Stimulated activated CD8-positive, alpha-beta memory T cell treated with anti-CD3 and anti-CD28 coated beads, Interleukin-15, amount 100 ng/mL, for 4 hours (primary cell): ENCODE measurements around the gene C1RL.
"Not testable (repeated sequence)": the region's sequence is repeated elsewhere in the genome, so short reads cannot be mapped to it uniquely, and the experiment has no call there.

ENCODE experiments used
- DNase-seq, 2 donors: peaks; one replicate each; pipeline ENCODE4 v3.0.0-alpha.2; 2020; ENCODE audit warnings: low read depth in 2 of 2

Gene C1RL

GRCh38 chr12:7064516-7064915 is 44.5 kb downstream of the C1RL start:
- DNase-seq, result no peak

- DNase-seq, result no peak
Observed at GRCh38 chr12:7061596-7061995, 47.4 kb downstream of the C1RL start.

DNA sequence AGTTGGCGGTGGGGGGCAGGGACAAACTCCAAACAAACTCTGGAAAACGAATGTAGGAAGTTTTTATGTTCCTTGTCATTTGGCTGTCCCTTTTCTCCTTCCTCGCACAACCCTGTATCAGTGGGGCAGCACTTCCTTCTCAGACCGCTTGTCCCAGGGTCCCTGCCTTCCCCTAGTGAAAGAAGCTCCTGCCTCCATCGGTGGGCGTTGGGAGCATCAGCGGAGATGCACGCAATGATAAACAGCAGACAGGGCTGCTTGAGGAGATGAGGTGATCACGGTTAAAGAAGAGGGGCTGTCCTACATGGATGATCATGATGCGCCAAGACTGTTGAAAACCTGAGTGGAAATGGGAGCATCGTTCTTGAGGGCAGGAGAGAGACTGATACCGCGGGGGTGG is 47.9 kb downstream of the C1RL start:
- DNase-seq, result no peak

DNA sequence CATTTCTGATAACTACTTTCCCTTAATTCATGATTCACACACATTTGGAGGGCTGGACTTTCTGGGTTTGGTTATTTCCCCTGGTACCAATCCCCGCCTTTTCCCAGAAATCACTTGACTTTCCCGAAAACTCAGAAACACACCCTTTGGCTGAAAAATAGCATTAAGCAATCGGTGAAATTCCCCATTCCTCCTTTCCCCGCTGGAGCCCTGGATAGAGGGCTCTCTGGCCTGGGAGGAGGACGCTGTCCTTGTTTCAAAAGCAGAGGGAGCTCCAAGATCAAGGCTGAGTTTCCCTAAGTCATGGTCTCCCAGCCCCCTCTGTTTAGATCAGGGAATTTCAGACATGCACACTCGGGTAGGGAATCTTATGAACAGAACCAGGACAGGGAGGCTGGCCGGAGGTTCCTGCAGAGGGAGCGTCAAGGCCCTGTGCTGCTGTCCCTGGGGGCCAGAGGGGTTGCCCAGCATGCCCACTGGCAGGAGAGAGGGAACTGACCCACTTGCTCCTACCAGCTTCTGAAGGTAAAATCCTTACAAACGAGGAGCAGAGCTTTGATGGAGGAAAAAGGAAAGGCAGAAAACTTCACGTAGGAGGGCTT is 48.6 kb downstream of the C1RL start, which contains the start of gene C1S:
Gene C1S, plus strand, starts transcription at position 366 of the 602 bp plus-strand sequence. CDS start 1,195 bp downstream, outside the sequence.
- DNase-seq, result no peak

- DNase-seq, result no peak
Observed at GRCh38 chr12:7059780-7060179, 49.2 kb downstream of the C1RL start.

DNA sequence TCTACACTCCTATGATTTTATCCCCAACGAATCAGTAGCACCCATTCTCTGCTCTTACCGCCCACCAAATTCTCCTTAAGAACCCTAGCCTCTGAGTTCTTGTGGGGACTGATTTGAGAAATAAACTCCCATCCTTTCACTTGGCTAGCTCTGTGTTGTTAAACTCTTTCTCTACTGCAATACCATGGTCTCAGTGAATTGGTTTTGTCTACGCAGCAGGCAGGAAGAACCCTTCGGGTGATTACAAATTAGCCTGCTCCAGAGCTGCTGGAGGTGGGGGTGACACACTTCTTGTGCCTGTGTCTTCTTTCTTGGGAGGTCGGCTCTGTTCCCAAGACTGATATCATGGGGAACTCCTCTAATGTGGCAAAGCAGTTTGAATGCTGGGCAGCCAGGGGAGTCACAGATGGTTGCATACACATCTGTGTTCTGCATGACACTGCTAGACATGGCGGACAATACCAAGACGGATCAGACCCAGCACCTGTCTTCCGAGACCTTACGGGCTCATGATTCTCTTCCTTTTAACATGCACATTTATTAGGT is 50.1 kb downstream of the C1RL start:
- DNase-seq, result no peak

DNA sequence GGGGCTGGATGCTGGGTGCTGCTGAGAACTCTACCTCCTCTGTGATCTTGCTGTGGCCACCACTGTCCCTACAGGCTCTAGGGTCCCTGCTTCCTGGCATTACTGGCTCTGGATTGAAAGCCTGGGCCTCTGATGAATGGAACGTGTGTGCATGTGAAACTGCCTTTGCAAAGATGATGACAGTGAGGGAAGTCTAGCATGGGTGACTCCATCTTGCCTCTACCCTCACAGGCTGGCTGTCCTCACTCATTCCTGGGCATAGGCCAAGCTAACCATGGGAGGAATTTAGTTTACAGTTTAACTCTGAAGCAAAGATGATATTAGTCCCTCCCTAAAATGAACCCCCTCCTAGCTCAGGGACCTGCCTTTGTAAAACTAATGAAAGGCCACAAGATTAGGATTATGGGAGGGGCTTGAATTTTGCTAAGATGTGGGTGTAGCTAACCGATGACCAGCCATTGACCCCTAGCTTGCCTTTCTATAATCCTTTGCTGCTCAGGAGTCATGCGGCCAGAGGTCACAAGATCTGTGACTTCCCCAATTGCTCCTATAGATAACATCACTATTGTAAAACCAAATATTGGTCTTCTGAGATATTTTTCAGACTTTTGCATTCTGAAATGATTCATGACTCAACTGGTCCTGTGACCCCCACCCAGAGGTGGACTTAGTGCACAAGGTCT is 50.7 kb downstream of the C1RL start:
- DNase-seq, result no peak

GRCh38 chr12:7055736-7056135 is 53.3 kb downstream of the C1RL start:
- DNase-seq, result not testable (repeated sequence)

GRCh38 chr12:7054925-7055324 is 54.1 kb downstream of the C1RL start:
- no peak for DNase-seq

- DNase-seq, result not testable (repeated sequence)
Observed at GRCh38 chr12:7049973-7050372, 59.0 kb downstream of the C1RL start.

GRCh38 chr12:7049445-7049951 is 59.5 kb downstream of the C1RL start:
- not testable (repeated sequence) for DNase-seq

GRCh38 chr12:7047306-7047705 is 61.7 kb downstream of the C1RL start:
- DNase-seq, result no peak

DNA sequence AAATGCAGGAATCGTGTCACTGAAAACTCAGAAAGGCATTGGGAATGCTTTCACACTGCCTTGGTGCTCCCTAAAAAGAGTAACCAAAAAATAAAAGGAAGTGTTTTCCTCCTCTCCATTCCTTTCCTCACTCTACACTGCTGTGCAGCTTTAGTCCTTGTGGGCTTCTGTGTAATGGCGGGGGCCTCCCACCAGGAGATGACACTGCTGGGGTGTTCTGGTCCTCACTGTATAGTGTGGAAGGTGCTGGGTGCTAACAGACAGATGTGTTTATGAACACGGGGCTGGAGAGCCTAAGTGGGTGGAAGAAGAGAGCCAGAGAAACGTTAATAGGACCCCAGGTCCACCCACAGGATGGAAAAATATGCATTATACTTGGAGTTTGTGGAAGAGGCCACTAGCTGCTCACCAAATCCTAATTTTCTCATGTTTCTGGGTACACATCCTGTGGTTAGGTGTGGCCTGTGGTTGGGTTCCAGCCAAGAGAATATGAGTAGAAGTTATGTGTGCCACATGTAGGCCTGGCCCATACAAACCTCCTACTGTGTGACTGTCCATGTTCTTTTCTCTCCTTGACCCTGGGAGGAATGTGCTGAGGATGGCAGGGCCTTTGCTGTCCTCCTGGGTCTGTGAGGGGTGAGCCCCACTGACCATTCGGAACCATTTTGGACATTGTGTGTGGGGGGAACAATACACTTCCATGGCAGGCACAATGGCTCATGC is 62.5 kb downstream of the C1RL start:
- DNase-seq, result no peak

DNA sequence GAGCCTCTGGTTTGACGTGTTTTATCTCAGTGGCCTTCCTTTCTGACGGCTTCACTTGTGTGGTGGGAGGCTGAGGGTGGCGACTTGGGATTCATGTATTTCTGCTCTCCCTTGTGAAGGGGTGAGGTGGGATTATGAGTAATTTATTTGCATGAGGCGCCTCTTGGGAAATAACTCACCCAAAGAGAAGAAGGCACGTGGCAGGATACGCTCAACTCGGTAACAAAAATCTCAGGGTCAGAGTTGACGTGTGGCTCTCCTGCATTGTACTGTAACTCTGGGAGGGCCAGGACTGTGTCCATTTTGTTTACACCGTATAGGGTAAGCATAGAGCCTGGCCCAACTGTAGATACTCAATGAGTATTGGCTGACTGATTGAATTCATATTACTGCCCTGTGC is 63.1 kb downstream of the C1RL start:
- DNase-seq, result no peak
